HEK293 (cell line): ENCODE results near the gene PDIA4.

Source experiments
- CTCF ChIA-PET: fragments of 350-600 bp; formaldehyde crosslinking; extraction: SDS; loops from one replicate; lab custom pipeline; 2021; ENCODE audit warnings: antibody characterized with exemption; lab: Yijun Ruan, JAX
- POLR2A ChIA-PET: fragments of 300-600 bp; formaldehyde crosslinking; extraction: SDS; loops from one replicate; lab custom pipeline; 2020; ENCODE audit warnings: antibody characterized with exemption, inconsistent platforms; lab: Yijun Ruan, JAX
- H3K27ac ChIP-seq: fragments of 200-500 bp; sonication (Bioruptor generic); 2 replicates; pipeline ENCODE4 v1.5.1; 2014; ENCODE audit warnings: low read depth, low read length, control low read depth, inconsistent platforms; ENCODE audit errors: extremely low read depth
- H3K36me3 ChIP-seq, 2 experiments: fragments of 200-500 bp in 1 of 2; sonication (Bioruptor generic) in 1 of 2; 1 replicate in 1 of 2; 2 replicates in 1 of 2; pipeline ENCODE4 v1.5.1; 2014 to 2017; ENCODE audit warnings: inconsistent platforms in 2 of 2, low read length in 2 of 2; ENCODE audit not compliant: control insufficient read depth in 2 of 2, insufficient read depth in 1 of 2
- H3K4me1 ChIP-seq: fragments of 200-500 bp; sonication (Bioruptor generic); 2 replicates; pipeline ENCODE4 v1.5.1; 2014; ENCODE audit warnings: mild to moderate bottlenecking, low read length, inconsistent platforms; ENCODE audit not compliant: control insufficient read depth, insufficient read depth
- H3K4me3 ChIP-seq: 2 replicates; pipeline ENCODE4 v1.5.1; 2011; ENCODE audit warnings: low read depth, mild to moderate bottlenecking, control low read depth, low read length, moderate library complexity
- H3K9me3 ChIP-seq: fragments of 200-500 bp; sonication (Bioruptor generic); 2 replicates; pipeline ENCODE4 v1.5.1; 2014; ENCODE audit warnings: low read depth, low read length, inconsistent platforms; ENCODE audit not compliant: control insufficient read depth, insufficient read depth
- BCL11A ChIP-seq: fragments of 450-650 bp; formaldehyde crosslinking; IDR thresholded peaks from 2 replicates; pipeline ENCODE4 v1.5.1; 2016; ENCODE audit warnings: low read depth, missing biosample characterization, missing genetic modification characterization
- BCL11B ChIP-seq: fragments of 450-650 bp; formaldehyde crosslinking; IDR thresholded peaks from 2 replicates; pipeline ENCODE4 v1.5.1; 2016; ENCODE audit warnings: low read depth, missing biosample characterization, missing genetic modification characterization
- FEZF1 ChIP-seq: fragments of 450-650 bp; formaldehyde crosslinking; IDR thresholded peaks from 2 replicates; pipeline ENCODE4 v1.5.1; 2016; ENCODE audit warnings: missing biosample characterization, missing genetic modification characterization
- HOXD13 ChIP-seq: sonication (generic); formaldehyde crosslinking; IDR thresholded peaks from 2 replicates; pipeline ENCODE4 v1.8.0; 2022; ENCODE audit warnings: missing genetic modification reagents, borderline replicate concordance
- MZF1 ChIP-seq: fragments of 450-650 bp; formaldehyde crosslinking; IDR thresholded peaks from 2 replicates; pipeline ENCODE4 v1.5.1; 2017; ENCODE audit warnings: missing biosample characterization, missing genetic modification characterization, borderline replicate concordance
- OVOL3 ChIP-seq: fragments of 450-650 bp; formaldehyde crosslinking; IDR thresholded peaks from 2 replicates; pipeline ENCODE4 v1.5.1; 2016; ENCODE audit warnings: missing biosample characterization, missing genetic modification characterization
- ZBTB21 ChIP-seq: fragments of 450-650 bp; formaldehyde crosslinking; IDR thresholded peaks from 2 replicates; pipeline ENCODE4 v1.5.1; 2017; ENCODE audit warnings: missing biosample characterization, missing genetic modification characterization
- ZEB2 ChIP-seq: fragments of 450-650 bp; formaldehyde crosslinking; IDR thresholded peaks from 2 replicates; pipeline ENCODE4 v1.5.1; 2016; ENCODE audit warnings: missing biosample characterization, missing genetic modification characterization
- ZNF169 ChIP-seq: fragments of 450-650 bp; formaldehyde crosslinking; IDR thresholded peaks from 2 replicates; pipeline ENCODE4 v1.5.1; 2016; ENCODE audit warnings: missing biosample characterization, missing genetic modification characterization
- ZNF19 ChIP-seq: fragments of 450-650 bp; formaldehyde crosslinking; IDR thresholded peaks from 2 replicates; pipeline ENCODE4; 2016; ENCODE audit warnings: missing biosample characterization, missing genetic modification characterization, low read depth
- ZNF2 ChIP-seq: fragments of 450-650 bp; formaldehyde crosslinking; IDR thresholded peaks from 2 replicates; pipeline ENCODE4 v1.5.1; 2016; ENCODE audit warnings: missing biosample characterization, missing genetic modification characterization
- ZNF23 ChIP-seq: fragments of 450-650 bp; formaldehyde crosslinking; IDR thresholded peaks from 2 replicates; pipeline ENCODE4 v1.5.1; 2016; ENCODE audit warnings: missing biosample characterization, missing genetic modification characterization, borderline replicate concordance
- ZNF292 ChIP-seq: fragments of 450-650 bp; formaldehyde crosslinking; IDR thresholded peaks from 2 replicates; pipeline ENCODE4 v1.5.1; 2016; ENCODE audit warnings: low read depth, missing biosample characterization, missing genetic modification characterization, borderline replicate concordance
- ZNF341 ChIP-seq: fragments of 450-650 bp; formaldehyde crosslinking; IDR thresholded peaks from 2 replicates; pipeline ENCODE4; 2016; ENCODE audit warnings: low read depth, missing biosample characterization, missing genetic modification characterization
- ZNF555 ChIP-seq: fragments of 450-650 bp; formaldehyde crosslinking; conservative IDR thresholded peaks from 2 replicates; pipeline ENCODE4 v1.5.1; 2017; ENCODE audit warnings: missing biosample characterization, mild to moderate bottlenecking, missing genetic modification characterization, inconsistent platforms
- ZNF558 ChIP-seq: fragments of 450-650 bp; formaldehyde crosslinking; IDR thresholded peaks from 2 replicates; pipeline ENCODE4 v1.5.1; 2016; ENCODE audit warnings: missing biosample characterization, missing genetic modification characterization
- ZNF785 ChIP-seq: fragments of 450-650 bp; formaldehyde crosslinking; IDR thresholded peaks from 2 replicates; pipeline ENCODE4 v1.5.1; 2016; ENCODE audit warnings: missing biosample characterization, missing genetic modification characterization
- TF ChIP-seq, protein P1 (sequence below): fragments of 450-650 bp; formaldehyde crosslinking; IDR thresholded peaks from 2 replicates; pipeline ENCODE4 v1.5.1; 2016; ENCODE audit warnings: missing biosample characterization, missing genetic modification characterization, low read depth
- TF ChIP-seq, protein P2 (sequence below): fragments of 450-650 bp; formaldehyde crosslinking; IDR thresholded peaks from 2 replicates; pipeline ENCODE4 v1.5.1; 2016; ENCODE audit warnings: missing biosample characterization, missing genetic modification characterization
- TF ChIP-seq, protein P3 (sequence below): sonication (generic); formaldehyde crosslinking; IDR thresholded peaks from 2 replicates; pipeline ENCODE4 v1.8.1; 2022; ENCODE audit warnings: mild to moderate bottlenecking, moderate library complexity, missing genetic modification reagents
- TF ChIP-seq, protein P4 (sequence below): fragments of 450-650 bp; formaldehyde crosslinking; conservative IDR thresholded peaks from 2 replicates; pipeline ENCODE4 v1.5.1; 2016; ENCODE audit warnings: low read depth, missing biosample characterization, missing genetic modification characterization
- TF ChIP-seq, protein P5 (sequence below): fragments of 450-650 bp; formaldehyde crosslinking; IDR thresholded peaks from 2 replicates; pipeline ENCODE4 v1.5.1; 2016; ENCODE audit warnings: missing biosample characterization, missing genetic modification characterization

The PDIA4 gene

DNA sequence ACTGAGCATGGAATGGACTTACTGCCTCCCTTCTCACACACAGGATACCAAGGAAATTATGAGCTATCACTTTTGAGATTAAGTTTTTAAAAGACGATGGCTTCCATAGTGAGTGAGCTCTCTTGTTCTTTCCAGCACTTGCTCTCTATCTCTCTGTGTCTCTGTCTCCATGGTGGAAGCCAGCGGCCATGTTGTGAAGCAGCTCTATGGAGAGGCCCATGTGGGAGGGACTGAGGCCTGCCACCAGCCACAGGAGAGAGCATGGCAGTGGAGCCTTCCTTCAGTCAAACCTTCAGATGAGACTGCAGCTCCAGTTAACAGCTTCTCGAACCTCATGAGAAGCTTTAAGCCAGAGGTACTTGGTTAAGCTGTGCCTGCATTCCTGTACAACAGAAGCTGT, 20.5 kb upstream of the PDIA4 start (continued):
- TF ChIP-seq, protein P1, sequence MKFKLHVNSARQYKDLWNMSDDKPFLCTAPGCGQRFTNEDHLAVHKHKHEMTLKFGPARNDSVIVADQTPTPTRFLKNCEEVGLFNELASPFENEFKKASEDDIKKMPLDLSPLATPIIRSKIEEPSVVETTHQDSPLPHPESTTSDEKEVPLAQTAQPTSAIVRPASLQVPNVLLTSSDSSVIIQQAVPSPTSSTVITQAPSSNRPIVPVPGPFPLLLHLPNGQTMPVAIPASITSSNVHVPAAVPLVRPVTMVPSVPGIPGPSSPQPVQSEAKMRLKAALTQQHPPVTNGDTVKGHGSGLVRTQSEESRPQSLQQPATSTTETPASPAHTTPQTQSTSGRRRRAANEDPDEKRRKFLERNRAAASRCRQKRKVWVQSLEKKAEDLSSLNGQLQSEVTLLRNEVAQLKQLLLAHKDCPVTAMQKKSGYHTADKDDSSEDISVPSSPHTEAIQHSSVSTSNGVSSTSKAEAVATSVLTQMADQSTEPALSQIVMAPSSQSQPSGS = no peak
- TF ChIP-seq ZNF23 (no peak), ZNF555 (tag by site-specific recombination) (no peak), FEZF1 (no peak), ZNF19 (tag by site-specific recombination) (no peak), ZNF558 (no peak), ZNF2 (no peak), ZBTB21 (tag by site-specific recombination) (no peak)
- TF ChIP-seq, protein P2, sequence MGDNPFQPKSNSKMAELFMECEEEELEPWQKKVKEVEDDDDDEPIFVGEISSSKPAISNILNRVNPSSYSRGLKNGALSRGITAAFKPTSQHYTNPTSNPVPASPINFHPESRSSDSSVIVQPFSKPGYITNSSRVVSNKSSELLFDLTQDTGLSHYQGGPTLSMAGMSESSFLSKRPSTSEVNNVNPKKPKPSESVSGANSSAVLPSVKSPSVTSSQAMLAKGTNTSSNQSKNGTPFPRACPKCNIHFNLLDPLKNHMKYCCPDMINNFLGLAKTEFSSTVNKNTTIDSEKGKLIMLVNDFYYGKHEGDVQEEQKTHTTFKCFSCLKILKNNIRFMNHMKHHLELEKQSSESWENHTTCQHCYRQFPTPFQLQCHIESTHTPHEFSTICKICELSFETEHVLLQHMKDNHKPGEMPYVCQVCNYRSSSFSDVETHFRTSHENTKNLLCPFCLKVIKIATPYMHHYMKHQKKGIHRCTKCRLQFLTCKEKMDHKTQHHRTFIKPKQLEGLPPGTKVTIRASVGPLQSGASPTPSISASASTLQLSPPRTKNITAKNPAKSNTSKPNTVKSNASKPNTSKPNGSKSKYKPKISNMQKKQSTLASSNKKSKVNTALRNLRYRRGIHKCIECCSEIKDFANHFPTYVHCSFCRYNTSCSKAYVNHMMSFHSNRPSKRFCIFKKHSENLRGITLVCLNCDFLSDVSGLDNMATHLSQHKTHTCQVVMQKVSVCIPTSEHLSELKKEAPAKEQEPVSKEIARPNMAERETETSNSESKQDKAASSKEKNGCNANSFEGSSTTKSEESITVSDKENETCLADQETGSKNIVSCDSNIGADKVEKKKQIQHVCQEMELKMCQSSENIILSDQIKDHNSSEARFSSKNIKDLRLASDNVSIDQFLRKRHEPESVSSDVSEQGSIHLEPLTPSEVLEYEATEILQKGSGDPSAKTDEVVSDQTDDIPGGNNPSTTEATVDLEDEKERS (tag by site-specific recombination) = no peak
- TF ChIP-seq, protein P3, sequence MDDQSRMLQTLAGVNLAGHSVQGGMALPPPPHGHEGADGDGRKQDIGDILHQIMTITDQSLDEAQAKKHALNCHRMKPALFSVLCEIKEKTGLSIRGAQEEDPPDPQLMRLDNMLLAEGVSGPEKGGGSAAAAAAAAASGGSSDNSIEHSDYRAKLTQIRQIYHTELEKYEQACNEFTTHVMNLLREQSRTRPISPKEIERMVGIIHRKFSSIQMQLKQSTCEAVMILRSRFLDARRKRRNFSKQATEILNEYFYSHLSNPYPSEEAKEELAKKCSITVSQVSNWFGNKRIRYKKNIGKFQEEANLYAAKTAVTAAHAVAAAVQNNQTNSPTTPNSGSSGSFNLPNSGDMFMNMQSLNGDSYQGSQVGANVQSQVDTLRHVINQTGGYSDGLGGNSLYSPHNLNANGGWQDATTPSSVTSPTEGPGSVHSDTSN (CRISPR knock-in tag) = no peak

DNA sequence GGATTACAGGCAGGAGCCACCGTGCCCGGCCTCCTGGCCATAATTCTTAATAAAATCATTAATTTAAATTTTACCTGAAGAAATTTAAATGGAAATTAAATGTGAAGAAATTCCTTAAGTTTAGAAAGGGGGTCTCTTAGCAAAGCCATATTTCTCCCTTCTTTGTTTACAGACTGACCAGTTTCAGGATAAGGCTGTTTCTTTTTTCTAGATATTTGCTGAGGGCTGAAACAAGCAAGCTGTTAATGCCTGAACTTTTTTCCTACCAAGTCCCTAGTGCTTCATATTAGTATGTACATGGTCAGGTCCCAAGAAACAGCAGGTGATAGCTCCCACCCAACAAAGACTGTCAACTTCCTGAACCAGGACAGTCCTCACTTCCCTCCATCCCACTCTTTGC, 18.1 kb upstream of the PDIA4 start:
- H3K27ac ChIP-seq = no peak overlapping the region
- ChIA-PET CTCF (interaction anchor here (2.3 kb wide), 1 partner anchor 19 kb away, joined by 14 read pairs; no protein-coding TSS in a partner anchor), POLR2A (no interaction called here)

DNA sequence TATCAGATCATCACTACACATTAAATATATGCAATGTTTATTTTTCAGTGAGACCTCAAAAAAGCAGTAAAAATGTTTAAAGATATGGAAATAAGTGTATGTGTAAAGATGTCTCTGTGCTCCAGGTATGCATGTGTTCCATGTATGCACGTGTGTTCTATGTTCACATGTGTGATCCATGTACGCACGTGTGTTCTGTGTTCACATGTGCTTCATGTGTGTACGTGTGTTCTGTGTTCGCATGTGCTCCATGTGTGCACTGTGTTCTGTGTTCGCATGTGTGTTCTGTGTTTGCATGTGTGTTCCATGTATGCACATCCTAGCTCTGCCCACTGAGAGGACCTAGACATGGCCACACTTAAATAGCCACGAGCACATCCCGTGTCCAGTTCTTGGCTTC, 15.6 kb upstream of the PDIA4 start:
- no peaks in the 10 kb centered on the region for H3K36me3 ChIP-seq
- H3K4me3 ChIP-seq = no peak overlapping the region
- POLR2A ChIA-PET = no interaction called here
- CTCF ChIA-PET = no interaction called here
- no peaks in the 10 kb centered on the region for H3K4me1 ChIP-seq
- H3K27ac ChIP-seq = no peak overlapping the region
- no peaks in the 10 kb centered on the region for H3K9me3 ChIP-seq
- TF ChIP-seq ZNF169 (tag by site-specific recombination) = no peak
- TF ChIP-seq BCL11A = no peak
- TF ChIP-seq ZNF341 (tag by site-specific recombination) = no peak
- TF ChIP-seq BCL11B (tag by site-specific recombination) = no peak
- TF ChIP-seq, protein P4, sequence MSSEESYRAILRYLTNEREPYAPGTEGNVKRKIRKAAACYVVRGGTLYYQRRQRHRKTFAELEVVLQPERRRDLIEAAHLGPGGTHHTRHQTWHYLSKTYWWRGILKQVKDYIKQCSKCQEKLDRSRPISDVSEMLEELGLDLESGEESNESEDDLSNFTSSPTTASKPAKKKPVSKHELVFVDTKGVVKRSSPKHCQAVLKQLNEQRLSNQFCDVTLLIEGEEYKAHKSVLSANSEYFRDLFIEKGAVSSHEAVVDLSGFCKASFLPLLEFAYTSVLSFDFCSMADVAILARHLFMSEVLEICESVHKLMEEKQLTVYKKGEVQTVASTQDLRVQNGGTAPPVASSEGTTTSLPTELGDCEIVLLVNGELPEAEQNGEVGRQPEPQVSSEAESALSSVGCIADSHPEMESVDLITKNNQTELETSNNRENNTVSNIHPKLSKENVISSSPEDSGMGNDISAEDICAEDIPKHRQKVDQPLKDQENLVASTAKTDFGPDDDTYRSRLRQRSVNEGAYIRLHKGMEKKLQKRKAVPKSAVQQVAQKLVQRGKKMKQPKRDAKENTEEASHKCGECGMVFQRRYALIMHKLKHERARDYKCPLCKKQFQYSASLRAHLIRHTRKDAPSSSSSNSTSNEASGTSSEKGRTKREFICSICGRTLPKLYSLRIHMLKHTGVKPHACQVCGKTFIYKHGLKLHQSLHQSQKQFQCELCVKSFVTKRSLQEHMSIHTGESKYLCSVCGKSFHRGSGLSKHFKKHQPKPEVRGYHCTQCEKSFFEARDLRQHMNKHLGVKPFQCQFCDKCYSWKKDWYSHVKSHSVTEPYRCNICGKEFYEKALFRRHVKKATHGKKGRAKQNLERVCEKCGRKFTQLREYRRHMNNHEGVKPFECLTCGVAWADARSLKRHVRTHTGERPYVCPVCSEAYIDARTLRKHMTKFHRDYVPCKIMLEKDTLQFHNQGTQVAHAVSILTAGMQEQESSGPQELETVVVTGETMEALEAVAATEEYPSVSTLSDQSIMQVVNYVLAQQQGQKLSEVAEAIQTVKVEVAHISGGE (tag by site-specific recombination) = no peak
- TF ChIP-seq, protein P5, sequence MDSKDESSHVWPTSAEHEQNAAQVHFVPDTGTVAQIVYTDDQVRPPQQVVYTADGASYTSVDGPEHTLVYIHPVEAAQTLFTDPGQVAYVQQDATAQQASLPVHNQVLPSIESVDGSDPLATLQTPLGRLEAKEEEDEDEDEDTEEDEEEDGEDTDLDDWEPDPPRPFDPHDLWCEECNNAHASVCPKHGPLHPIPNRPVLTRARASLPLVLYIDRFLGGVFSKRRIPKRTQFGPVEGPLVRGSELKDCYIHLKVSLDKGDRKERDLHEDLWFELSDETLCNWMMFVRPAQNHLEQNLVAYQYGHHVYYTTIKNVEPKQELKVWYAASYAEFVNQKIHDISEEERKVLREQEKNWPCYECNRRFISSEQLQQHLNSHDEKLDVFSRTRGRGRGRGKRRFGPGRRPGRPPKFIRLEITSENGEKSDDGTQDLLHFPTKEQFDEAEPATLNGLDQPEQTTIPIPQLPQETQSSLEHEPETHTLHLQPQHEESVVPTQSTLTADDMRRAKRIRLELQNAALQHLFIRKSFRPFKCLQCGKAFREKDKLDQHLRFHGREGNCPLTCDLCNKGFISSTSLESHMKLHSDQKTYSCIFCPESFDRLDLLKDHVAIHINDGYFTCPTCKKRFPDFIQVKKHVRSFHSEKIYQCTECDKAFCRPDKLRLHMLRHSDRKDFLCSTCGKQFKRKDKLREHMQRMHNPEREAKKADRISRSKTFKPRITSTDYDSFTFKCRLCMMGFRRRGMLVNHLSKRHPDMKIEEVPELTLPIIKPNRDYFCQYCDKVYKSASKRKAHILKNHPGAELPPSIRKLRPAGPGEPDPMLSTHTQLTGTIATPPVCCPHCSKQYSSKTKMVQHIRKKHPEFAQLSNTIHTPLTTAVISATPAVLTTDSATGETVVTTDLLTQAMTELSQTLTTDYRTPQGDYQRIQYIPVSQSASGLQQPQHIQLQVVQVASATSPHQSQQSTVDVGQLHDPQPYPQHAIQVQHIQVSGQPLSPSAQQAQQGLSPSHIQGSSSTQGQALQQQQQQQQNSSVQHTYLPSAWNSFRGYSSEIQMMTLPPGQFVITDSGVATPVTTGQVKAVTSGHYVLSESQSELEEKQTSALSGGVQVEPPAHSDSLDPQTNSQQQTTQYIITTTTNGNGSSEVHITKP (tag by site-specific recombination) = no peak
- TF ChIP-seq MZF1 (tag by site-specific recombination) = no peak
- TF ChIP-seq OVOL3 = no peak
- no peak for TF ChIP-seq ZNF785 (tag by site-specific recombination)
- no peak for TF ChIP-seq HOXD13 (CRISPR knock-in tag)

More for the DNA sequence above, 18.1 kb upstream of the PDIA4 start:
- H3K36me3 ChIP-seq = no peaks in the 10 kb centered on the region
- H3K4me1 ChIP-seq = no peaks in the 10 kb centered on the region
- H3K9me3 ChIP-seq = no peaks in the 10 kb centered on the region
- no peak overlapping the region for H3K4me3 ChIP-seq
- TF ChIP-seq ZNF292 (no peak), ZEB2 (tag by site-specific recombination) (no peak)
